Caco-2 (cell line): ENCODE measurements around the gene CPN2. TPM values are rescaled to one million over a fixed set of nuclear protein-coding genes. Genes with fewer than 3 reads are reported as not detected.

Experiments used
- BruUV-seq: library from RNA; stranded (reverse); fragments of 400-500 nt; replicated peaks from 2 replicates; lab custom pipeline; 2021; lab: Mats Ljungman, UMichigan
- CTCF ChIA-PET: fragments of 300-600 bp; sonication (Branson Sonifier 250); formaldehyde crosslinking; loops from one replicate; lab custom pipeline; 2022; ENCODE audit warnings: antibody characterized with exemption; lab: Charles Lee
- POLR2A ChIA-PET: fragments of 300-600 bp; sonication (Branson Sonifier 250); formaldehyde crosslinking; loops from one replicate; lab custom pipeline; 2022; ENCODE audit warnings: antibody characterized with exemption; lab: Charles Lee
- DNase-seq, 2 experiments: peaks; one replicate each; pipeline versions ENCODE4 v3.0.0 to v3.0.0-alpha.2; 2020 to 2022
- H3K27me3 ChIP-seq: replicated peaks from 2 replicates; pipeline ENCODE4 v1.6.0; 2011; ENCODE audit warnings: low read length; ENCODE audit not compliant: control insufficient read depth, insufficient read depth
- H3K36me3 ChIP-seq: 2 replicates; pipeline ENCODE4 v1.5.1; 2011; ENCODE audit warnings: low read length; ENCODE audit not compliant: control insufficient read depth, insufficient read depth
- H3K4me1 ChIP-seq: fragments of 250-450 bp; sonication (Bioruptor Pico); 2 replicates; pipeline ENCODE4 v1.5.1; 2020; ENCODE audit warnings: mild to moderate bottlenecking
- H3K4me3 ChIP-seq: 2 replicates; pipeline ENCODE4 v1.5.1; 2011; ENCODE audit warnings: low read depth, mild to moderate bottlenecking, control low read depth, low read length
- H3K9me3 ChIP-seq: fragments of 250-450 bp; sonication (Bioruptor Pico); 2 replicates; pipeline ENCODE4 v1.5.1; 2020; ENCODE audit warnings: mild to moderate bottlenecking, moderate library complexity
- H3K27ac Mint-ChIP-seq: one replicate; pipeline ENCODE4 v1.8.0; 2022; ENCODE audit warnings: mixed read lengths; ENCODE audit not compliant: unreplicated experiment
- H3K27me3 Mint-ChIP-seq: one replicate; pipeline ENCODE4 v1.8.0; 2022; ENCODE audit warnings: mixed read lengths; ENCODE audit not compliant: insufficient read depth, unreplicated experiment
- H3K36me3 Mint-ChIP-seq: one replicate; pipeline ENCODE4 v1.8.0; 2022; ENCODE audit warnings: mild to moderate bottlenecking, mixed read lengths; ENCODE audit not compliant: insufficient read depth, unreplicated experiment
- H3K4me1 Mint-ChIP-seq: one replicate; pipeline ENCODE4 v1.8.0; 2022; ENCODE audit warnings: low read depth, mixed read lengths; ENCODE audit not compliant: unreplicated experiment
- H3K4me3 Mint-ChIP-seq: one replicate; pipeline ENCODE4 v1.8.0; 2022; ENCODE audit warnings: mild to moderate bottlenecking, moderate library complexity, mixed read lengths; ENCODE audit not compliant: unreplicated experiment
- H3K9me3 Mint-ChIP-seq: one replicate; pipeline ENCODE4 v1.8.0; 2022; ENCODE audit warnings: mixed read lengths; ENCODE audit not compliant: unreplicated experiment
- CTCF ChIP-seq, 2 experiments: fragments of 200-600 bp in 1 of 2; IDR thresholded peaks; 1 replicate in 1 of 2; 2 replicates in 1 of 2; pipeline versions ENCODE4 v1.5.1 to v1.8.0; 2011 to 2022; ENCODE audit warnings: antibody characterized with exemption in 1 of 2, control low read depth in 1 of 2, inconsistent platforms in 1 of 2, low read depth in 1 of 2, low read length in 1 of 2, mild to moderate bottlenecking in 1 of 2, moderate library complexity in 1 of 2; ENCODE audit not compliant: insufficient read depth in 1 of 2, severe bottlenecking in 1 of 2, unreplicated experiment in 1 of 2
- intact Hi-C: fragments of 100-400 bp; cut with micrococcal nuclease; formaldehyde crosslinking; loops from one replicate; pipeline ENCODE4 v1.10.0; 2022; ENCODE audit not compliant: unreplicated experiment
- total RNA-seq: library from RNA; stranded (reverse); gene quantifications from 2 replicates; pipeline ENCODE4 v1.2.3, GENCODE V29; 2022

Gene CPN2
- total RNA-seq, 1 experiment from 2014 or later: not detected

- H3K4me1 Mint-ChIP-seq: no peaks in the 10 kb centered on the region
- Histone ChIP-seq H3K27me3 (no peaks in the 10 kb centered on the region), H3K4me1 (no peaks in the 10 kb centered on the region), H3K4me3 (no peak overlapping the region), H3K9me3 (no peaks in the 10 kb centered on the region), H3K36me3 (no peaks in the 10 kb centered on the region)
- no peak overlapping the region for H3K4me3 Mint-ChIP-seq
- no peaks in the 10 kb centered on the region for H3K9me3 Mint-ChIP-seq
- POLR2A ChIA-PET: no interaction called here
- TF ChIP-seq CTCF (IDR thresholded peaks at IDR 0.05; ENCODE audit: insufficient read depth in 1 of 2, low read depth in 1 of 2, low read length in 1 of 2, severe bottlenecking in 1 of 2, unreplicated experiment in 1 of 2): no peak
- no peak overlapping the region for H3K27ac Mint-ChIP-seq
- no peak for DNase-seq
- no peaks in the 10 kb centered on the region for H3K27me3 Mint-ChIP-seq
- BruUV-seq: no TSS peak
- intact Hi-C loops: no loop called here
- no peaks in the 10 kb centered on the region for H3K36me3 Mint-ChIP-seq
- CTCF ChIA-PET: no interaction called here
Measured at GRCh38 chr3:194352667-194353246, 1.6 kb upstream of the CPN2 start.

DNA sequence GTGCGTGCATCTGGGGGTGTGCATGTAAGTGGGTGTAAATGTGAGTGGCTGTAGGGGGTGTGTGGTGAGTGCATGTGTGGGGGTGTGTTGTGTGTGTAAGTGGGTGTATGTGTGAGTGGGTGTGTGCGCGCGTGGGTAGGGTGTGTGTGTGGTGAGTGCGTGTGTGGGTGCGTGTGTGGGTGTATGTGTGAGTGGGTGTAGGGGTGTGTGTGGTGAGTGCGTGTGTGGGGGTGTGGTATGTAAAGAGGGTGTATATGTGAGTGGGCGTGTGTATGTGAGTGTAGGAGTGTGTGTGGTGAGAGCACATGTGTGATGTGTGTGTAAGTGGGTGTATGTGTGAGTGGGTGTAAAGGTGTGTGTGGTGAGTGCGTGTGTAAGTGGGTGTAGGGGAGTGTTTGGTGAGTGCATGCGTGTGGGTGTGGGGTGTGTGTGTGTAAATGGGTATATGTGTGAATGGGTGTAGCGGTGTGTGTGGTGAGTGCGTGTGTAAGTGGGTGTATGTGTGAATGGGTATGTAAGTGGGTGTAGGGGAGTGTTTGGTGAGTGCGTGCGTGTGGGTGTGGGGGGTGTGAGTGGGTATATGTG, 916 bp upstream of the CPN2 start:
- no peaks in the 10 kb centered on the region for H3K9me3 Mint-ChIP-seq
- H3K4me3 Mint-ChIP-seq: no peak overlapping the region
- Histone ChIP-seq H3K36me3 (no peaks in the 10 kb centered on the region), H3K4me3 (no peak overlapping the region), H3K27me3 (no peaks in the 10 kb centered on the region), H3K9me3 (no peaks in the 10 kb centered on the region), H3K4me1 (no peaks in the 10 kb centered on the region)
- intact Hi-C loops: no loop called here
- no peaks in the 10 kb centered on the region for H3K36me3 Mint-ChIP-seq
- POLR2A ChIA-PET: no interaction called here
- CTCF ChIA-PET: no interaction called here
- H3K27ac Mint-ChIP-seq: no peak overlapping the region
- DNase-seq: no peak
- TF ChIP-seq CTCF (IDR thresholded peaks at IDR 0.05; ENCODE audit: insufficient read depth in 1 of 2, low read depth in 1 of 2, low read length in 1 of 2, severe bottlenecking in 1 of 2, unreplicated experiment in 1 of 2): no peak
- H3K4me1 Mint-ChIP-seq: no peaks in the 10 kb centered on the region
- BruUV-seq: no TSS peak
- no peaks in the 10 kb centered on the region for H3K27me3 Mint-ChIP-seq

- no peak overlapping the region for H3K27ac Mint-ChIP-seq
- BruUV-seq: no TSS peak
- POLR2A ChIA-PET: interaction anchor here (0.5 kb wide), 1 partner anchor 222 kb away, joined by 3 read pairs; no protein-coding TSS in a partner anchor
Measured at GRCh38 chr3:194350726-194351071, 429 bp downstream of the CPN2 start.

More at GRCh38 chr3:194350726-194351071, 429 bp downstream of the CPN2 start:
- Mint-ChIP-seq H3K4me3 (no peak overlapping the region), H3K4me1 (no peaks in the 10 kb centered on the region), H3K9me3 (no peaks in the 10 kb centered on the region), H3K27me3 (no peaks in the 10 kb centered on the region), H3K36me3 (no peaks in the 10 kb centered on the region)
- Histone ChIP-seq H3K27me3 (no peaks in the 10 kb centered on the region), H3K4me3 (no peak overlapping the region), H3K36me3 (no peaks in the 10 kb centered on the region), H3K4me1 (no peaks in the 10 kb centered on the region), H3K9me3 (no peaks in the 10 kb centered on the region)
- no peak for DNase-seq
- no peak for TF ChIP-seq CTCF (IDR thresholded peaks at IDR 0.05; ENCODE audit: insufficient read depth in 1 of 2, low read depth in 1 of 2, low read length in 1 of 2, severe bottlenecking in 1 of 2, unreplicated experiment in 1 of 2)
- CTCF ChIA-PET: interaction anchor here (1.0 kb wide), 1 partner anchor 12 kb away, joined by 5 read pairs; no protein-coding TSS in a partner anchor
- intact Hi-C loops: no loop called here
